ENCODE data around the gene PHAF1. TPM values are rescaled to one million over a fixed set of nuclear protein-coding genes. Genes with fewer than 3 reads are reported as not detected.

The PHAF1 gene
- total and polyA plus RNA-seq, 9 of the 15 experiments (the other 6 are each of a cell fraction or from before 2014, with no cell fraction given): 5.1 to 25.4 (median 13.8) TPM

- TF ChIP-seq, protein P1, sequence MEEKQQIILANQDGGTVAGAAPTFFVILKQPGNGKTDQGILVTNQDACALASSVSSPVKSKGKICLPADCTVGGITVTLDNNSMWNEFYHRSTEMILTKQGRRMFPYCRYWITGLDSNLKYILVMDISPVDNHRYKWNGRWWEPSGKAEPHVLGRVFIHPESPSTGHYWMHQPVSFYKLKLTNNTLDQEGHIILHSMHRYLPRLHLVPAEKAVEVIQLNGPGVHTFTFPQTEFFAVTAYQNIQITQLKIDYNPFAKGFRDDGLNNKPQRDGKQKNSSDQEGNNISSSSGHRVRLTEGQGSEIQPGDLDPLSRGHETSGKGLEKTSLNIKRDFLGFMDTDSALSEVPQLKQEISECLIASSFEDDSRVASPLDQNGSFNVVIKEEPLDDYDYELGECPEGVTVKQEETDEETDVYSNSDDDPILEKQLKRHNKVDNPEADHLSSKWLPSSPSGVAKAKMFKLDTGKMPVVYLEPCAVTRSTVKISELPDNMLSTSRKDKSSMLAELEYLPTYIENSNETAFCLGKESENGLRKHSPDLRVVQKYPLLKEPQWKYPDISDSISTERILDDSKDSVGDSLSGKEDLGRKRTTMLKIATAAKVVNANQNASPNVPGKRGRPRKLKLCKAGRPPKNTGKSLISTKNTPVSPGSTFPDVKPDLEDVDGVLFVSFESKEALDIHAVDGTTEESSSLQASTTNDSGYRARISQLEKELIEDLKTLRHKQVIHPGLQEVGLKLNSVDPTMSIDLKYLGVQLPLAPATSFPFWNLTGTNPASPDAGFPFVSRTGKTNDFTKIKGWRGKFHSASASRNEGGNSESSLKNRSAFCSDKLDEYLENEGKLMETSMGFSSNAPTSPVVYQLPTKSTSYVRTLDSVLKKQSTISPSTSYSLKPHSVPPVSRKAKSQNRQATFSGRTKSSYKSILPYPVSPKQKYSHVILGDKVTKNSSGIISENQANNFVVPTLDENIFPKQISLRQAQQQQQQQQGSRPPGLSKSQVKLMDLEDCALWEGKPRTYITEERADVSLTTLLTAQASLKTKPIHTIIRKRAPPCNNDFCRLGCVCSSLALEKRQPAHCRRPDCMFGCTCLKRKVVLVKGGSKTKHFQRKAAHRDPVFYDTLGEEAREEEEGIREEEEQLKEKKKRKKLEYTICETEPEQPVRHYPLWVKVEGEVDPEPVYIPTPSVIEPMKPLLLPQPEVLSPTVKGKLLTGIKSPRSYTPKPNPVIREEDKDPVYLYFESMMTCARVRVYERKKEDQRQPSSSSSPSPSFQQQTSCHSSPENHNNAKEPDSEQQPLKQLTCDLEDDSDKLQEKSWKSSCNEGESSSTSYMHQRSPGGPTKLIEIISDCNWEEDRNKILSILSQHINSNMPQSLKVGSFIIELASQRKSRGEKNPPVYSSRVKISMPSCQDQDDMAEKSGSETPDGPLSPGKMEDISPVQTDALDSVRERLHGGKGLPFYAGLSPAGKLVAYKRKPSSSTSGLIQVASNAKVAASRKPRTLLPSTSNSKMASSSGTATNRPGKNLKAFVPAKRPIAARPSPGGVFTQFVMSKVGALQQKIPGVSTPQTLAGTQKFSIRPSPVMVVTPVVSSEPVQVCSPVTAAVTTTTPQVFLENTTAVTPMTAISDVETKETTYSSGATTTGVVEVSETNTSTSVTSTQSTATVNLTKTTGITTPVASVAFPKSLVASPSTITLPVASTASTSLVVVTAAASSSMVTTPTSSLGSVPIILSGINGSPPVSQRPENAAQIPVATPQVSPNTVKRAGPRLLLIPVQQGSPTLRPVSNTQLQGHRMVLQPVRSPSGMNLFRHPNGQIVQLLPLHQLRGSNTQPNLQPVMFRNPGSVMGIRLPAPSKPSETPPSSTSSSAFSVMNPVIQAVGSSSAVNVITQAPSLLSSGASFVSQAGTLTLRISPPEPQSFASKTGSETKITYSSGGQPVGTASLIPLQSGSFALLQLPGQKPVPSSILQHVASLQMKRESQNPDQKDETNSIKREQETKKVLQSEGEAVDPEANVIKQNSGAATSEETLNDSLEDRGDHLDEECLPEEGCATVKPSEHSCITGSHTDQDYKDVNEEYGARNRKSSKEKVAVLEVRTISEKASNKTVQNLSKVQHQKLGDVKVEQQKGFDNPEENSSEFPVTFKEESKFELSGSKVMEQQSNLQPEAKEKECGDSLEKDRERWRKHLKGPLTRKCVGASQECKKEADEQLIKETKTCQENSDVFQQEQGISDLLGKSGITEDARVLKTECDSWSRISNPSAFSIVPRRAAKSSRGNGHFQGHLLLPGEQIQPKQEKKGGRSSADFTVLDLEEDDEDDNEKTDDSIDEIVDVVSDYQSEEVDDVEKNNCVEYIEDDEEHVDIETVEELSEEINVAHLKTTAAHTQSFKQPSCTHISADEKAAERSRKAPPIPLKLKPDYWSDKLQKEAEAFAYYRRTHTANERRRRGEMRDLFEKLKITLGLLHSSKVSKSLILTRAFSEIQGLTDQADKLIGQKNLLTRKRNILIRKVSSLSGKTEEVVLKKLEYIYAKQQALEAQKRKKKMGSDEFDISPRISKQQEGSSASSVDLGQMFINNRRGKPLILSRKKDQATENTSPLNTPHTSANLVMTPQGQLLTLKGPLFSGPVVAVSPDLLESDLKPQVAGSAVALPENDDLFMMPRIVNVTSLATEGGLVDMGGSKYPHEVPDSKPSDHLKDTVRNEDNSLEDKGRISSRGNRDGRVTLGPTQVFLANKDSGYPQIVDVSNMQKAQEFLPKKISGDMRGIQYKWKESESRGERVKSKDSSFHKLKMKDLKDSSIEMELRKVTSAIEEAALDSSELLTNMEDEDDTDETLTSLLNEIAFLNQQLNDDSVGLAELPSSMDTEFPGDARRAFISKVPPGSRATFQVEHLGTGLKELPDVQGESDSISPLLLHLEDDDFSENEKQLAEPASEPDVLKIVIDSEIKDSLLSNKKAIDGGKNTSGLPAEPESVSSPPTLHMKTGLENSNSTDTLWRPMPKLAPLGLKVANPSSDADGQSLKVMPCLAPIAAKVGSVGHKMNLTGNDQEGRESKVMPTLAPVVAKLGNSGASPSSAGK (IDR thresholded peaks at IDR 0.05): no peak
- TF ChIP-seq, protein P2, sequence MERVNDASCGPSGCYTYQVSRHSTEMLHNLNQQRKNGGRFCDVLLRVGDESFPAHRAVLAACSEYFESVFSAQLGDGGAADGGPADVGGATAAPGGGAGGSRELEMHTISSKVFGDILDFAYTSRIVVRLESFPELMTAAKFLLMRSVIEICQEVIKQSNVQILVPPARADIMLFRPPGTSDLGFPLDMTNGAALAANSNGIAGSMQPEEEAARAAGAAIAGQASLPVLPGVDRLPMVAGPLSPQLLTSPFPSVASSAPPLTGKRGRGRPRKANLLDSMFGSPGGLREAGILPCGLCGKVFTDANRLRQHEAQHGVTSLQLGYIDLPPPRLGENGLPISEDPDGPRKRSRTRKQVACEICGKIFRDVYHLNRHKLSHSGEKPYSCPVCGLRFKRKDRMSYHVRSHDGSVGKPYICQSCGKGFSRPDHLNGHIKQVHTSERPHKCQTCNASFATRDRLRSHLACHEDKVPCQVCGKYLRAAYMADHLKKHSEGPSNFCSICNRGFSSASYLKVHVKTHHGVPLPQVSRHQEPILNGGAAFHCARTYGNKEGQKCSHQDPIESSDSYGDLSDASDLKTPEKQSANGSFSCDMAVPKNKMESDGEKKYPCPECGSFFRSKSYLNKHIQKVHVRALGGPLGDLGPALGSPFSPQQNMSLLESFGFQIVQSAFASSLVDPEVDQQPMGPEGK (CRISPR knock-in tag; IDR thresholded peaks at IDR 0.05; ENCODE audit: borderline replicate concordance): no peak
- TF ChIP-seq MYBL2 (IDR thresholded peaks at IDR 0.05; ENCODE audit: low read depth) (no peak), MYBL2 (CRISPR knock-in tag; IDR thresholded peaks at IDR 0.05; ENCODE audit: borderline replicate concordance) (no peak), MTA2 (IDR thresholded peaks at IDR 0.05; ENCODE audit: low read depth) (no peak), ZBTB9 (CRISPR knock-in tag; IDR thresholded peaks at IDR 0.05) (no peak), ZNF184 (CRISPR knock-in tag; IDR thresholded peaks at IDR 0.05) (no peak), HDAC8 (tag; IDR thresholded peaks at IDR 0.05) (no peak), LARP7 (IDR thresholded peaks at IDR 0.05) (no peak), ZNF444 (CRISPR knock-in tag; IDR thresholded peaks at IDR 0.05) (no peak), ZNF146 (CRISPR knock-in tag; IDR thresholded peaks at IDR 0.05; ENCODE audit: unreplicated experiment) (no peak), ZEB2 (IDR thresholded peaks at IDR 0.05) (no peak)
- TF ChIP-seq, protein P3, sequence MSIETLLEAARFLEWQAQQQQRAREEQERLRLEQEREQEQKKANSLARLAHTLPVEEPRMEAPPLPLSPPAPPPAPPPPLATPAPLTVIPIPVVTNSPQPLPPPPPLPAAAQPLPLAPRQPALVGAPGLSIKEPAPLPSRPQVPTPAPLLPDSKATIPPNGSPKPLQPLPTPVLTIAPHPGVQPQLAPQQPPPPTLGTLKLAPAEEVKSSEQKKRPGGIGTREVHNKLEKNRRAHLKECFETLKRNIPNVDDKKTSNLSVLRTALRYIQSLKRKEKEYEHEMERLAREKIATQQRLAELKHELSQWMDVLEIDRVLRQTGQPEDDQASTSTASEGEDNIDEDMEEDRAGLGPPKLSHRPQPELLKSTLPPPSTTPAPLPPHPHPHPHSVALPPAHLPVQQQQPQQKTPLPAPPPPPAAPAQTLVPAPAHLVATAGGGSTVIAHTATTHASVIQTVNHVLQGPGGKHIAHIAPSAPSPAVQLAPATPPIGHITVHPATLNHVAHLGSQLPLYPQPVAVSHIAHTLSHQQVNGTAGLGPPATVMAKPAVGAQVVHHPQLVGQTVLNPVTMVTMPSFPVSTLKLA (conservative IDR thresholded peaks at IDR 0.05): no peak
Observed at GRCh38 chr16:67169642-67170167, 60.0 kb downstream of the PHAF1 start (continued).

Measured in K562 (cell line).